Stimulated activated CD4-positive, alpha-beta T cell treated with anti-CD3 and anti-CD28 coated beads, Interleukin-4, amount 100 ng/mL, for 24 hours (primary cell): ENCODE measurements around the gene CLEC4E.
A peak's percentile ranks its signal among the peaks of the same experiment; 100 is the strongest.
"Not testable (repeated sequence)": the region's sequence is repeated elsewhere in the genome, so short reads cannot be mapped to it uniquely, and the experiment has no call there.

Source experiments
- DNase-seq: peaks from one replicate; pipeline ENCODE4 v3.0.0-alpha.2; 2020

CLEC4E gene, protein sequence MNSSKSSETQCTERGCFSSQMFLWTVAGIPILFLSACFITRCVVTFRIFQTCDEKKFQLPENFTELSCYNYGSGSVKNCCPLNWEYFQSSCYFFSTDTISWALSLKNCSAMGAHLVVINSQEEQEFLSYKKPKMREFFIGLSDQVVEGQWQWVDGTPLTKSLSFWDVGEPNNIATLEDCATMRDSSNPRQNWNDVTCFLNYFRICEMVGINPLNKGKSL

DNA sequence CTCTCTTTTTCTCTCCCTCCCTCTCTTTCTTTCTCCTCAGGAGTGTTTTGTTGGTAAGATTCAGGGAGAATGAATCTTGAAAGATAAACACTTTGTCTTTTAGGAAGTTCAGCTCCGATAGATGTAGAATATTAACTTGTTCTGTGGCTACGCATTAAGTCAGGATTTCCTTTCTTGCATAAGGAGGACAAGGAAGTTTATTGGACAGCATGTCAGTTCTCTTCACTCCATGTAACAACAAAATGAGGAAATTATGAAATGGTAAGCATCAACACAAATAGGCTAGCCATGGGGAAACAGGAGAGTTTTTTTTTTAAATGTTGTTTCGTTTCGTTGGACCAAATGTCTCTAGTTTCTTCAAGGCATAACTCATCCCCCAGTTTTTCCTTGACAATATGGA lies at the start of gene CLEC4E:
CLEC4E (minus strand) TSS at position 75 of the 400 bp plus-strand sequence. CDS start 108 bp downstream, outside the sequence.
- not testable (repeated sequence) for DNase-seq

DNA sequence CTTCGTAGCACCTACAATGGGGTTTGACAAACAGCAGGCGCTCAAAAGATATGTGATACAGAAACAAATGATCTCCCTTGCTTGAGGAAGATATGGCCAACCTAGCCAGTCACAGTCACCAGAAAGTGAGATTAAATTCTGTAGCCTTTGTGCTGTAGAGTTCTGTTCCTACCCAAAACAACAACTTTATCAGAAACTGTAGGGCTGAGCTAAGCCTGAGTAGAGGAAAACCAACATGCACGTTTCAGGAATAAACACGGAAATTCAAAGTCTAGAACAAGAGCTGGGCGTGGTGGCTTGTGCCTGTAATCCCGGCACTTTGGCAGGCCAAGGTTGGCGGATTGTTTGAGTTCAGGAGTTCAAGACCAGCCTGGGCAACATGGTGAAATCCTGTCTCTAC lies 49.0 kb upstream of the CLEC4E start:
- no peak for DNase-seq

DNA sequence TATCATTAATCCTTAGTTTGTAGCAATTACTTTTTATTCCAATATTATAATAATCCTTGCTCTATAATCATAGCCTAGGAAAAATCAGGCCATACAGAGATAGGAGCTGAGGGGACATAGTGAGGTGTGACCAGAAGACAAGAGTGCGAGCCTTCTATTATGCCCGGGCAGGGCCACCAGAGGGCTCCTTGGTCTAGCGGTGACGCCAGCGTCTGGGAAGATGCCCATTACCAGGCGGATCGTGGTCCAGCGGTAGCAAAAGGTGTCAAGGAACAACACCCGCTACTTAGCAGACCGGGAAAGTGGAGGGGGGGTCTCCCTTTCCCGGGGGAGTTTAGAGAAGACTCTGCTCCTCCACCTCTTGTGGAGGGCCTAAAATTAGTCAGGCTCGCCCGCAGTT lies 43.8 kb upstream of the CLEC4E start:
- not testable (repeated sequence) for DNase-seq

DNA sequence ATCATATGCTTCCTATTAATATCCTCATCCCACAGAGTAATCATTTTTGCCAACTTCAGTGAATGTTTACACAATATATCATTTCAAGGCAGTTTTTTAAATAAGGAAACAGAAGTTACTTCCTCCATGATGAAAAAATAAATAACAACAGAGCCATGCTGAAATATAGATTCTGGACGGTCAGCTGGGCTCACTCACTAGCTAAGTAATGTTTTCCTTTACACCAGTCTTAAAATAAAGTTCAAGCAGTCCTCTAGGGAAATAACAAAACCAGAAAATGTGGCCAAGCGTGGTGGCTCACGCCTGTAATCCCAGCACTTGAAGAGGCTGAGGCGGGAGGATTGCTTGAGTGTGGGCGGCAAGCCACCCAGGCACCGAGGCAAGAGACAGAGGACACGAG lies 43.3 kb upstream of the CLEC4E start:
- no peak for DNase-seq

DNA sequence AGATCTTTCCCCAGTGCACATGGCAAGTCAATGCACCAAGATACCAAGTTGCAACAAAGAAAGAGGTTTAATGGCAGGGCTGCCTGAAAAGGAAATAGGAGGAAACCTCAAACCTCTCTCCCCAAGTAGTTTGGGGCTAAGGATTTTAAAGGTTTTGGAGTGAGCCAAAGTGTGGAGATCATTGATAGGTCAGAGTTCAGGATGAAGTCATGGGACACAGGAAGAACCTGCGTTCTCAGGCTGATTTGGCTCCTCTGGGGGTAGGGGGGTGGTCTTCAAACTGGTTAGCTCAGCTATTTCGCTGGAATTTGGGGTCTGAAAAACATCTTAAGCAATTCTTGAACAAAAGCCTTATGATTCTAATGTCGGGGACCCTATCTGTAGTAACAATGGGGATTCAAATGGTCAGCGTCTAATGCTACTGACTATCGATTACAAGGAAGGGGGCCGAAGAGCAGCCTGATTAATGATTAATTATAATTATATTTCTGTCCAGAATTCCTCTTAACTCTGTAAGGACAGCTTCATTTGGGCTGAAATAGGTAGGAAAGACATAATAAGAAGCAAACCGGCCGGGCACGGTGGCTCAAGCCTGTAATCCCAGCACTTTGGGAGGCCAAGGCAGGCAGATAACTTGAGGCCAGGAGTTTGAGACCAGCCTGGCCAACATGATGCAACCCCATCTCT lies 40.5 kb upstream of the CLEC4E start:
- DNase-seq, result no peak

DNA sequence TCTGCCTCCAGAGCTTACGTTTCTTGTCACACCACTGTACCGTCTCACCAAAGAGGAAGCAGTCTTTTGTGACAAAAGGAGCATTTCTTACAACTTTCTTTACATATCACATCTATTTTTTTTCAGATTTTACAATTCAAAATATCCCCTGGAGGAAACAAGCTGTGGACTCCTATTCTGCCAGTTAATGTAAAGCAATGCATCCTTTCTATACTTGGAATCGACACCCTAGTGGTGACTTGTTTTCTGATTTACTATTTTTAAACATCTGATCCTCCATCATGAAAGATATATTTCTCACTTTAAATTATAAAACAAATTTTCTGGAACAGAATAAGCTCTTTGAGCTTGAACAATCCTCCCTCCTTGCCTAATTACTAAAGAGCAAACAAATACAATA lies 37.2 kb upstream of the CLEC4E start:
- DNase-seq, result no peak

DNA sequence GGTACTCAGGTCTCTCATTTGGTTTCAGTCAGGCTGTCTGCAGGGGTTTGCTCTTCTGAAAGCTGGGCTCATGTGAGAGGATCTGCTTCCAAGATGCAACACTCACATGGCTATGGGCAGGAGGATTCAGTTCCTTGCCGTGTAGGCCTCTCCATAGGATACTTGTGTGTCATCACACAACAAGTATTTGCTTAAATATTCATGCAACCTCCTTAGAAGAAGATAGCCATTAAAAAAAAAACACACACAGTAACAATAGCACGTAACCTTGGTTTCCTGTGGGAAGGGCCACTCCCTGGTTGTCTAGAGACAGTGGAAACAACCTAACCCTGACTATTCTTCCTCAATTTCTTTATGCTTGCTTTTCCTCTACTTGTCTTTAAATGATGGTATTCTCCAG lies 31.8 kb upstream of the CLEC4E start:
- DNase-seq, result no peak

DNA sequence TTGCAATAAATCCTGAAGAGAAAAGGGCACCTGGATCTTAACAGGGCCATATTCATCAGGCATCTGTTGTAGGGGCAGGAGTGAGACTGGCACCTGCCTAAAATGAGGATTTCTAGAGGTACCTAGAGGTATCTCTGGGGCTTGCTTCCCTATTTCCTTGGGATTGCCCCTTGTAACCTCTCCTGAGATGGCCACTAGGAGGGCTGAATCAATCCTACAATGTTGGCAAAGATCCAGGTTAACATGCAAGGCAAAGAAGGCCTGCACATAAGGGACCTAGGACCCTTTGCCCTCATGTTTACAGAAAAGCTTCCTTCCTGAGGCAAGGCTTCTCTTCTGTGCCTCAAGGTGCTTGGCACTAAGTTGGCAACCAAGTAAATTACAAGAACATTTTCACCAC lies 25.8 kb upstream of the CLEC4E start:
- DNase-seq, result no peak

DNA sequence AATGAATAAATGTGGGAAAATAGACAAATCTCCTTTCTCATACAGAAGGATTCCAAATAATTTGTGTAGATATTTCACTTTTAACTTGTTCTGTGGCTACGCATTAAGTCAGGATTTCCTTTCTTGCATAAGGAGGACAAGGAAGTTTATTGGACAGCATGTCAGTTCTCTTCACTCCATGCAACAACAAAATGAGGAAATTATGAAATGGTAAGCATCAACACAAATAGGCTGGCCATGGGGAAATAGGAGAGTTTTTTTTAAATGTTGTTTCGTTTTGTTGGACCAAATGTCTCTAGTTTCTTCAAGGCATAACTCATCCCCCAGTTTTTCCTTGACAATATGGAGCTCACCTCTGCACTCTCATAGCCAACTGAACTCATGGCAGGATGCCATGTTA lies 25.3 kb upstream of the CLEC4E start:
- not testable (repeated sequence) for DNase-seq

DNA sequence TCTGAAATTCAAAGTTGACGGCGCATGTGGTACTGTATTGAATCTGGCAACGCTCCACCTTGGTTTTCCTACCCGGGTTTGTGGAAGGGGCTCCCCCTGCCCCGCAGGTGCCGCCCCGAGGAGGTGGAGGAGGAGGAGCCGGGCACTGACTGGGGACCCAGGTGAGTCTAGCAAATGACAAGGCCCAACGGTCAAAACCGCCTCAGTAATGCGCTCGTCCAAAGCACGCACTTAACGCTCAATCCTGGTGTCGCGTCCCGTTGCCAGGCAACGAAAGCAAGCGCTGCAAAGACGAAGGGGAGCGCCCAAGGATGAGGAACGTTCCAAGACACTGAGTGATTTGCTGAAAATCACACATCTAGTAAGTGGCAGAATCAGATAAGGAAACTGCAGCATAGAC lies 24.0 kb upstream of the CLEC4E start:
- DNase-seq, result no peak

DNA sequence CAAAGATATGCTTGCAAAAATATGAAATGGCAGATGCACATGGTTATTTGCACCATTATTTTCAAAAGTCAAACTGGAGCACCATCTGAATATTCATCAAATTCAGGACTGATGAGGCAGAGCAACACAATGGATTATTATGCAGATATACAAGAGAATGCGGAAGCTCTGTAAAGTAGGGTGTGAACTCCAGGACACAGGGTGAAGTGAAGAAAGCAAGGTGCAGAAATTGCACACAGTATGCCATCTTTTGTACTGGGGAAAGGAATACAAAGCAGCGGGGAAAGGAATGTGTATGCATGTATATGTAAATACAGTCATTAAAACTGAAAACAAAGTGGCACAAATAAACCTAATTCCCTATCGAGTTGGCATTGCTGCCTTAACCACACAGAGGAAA lies 22.7 kb upstream of the CLEC4E start:
- no peak for DNase-seq

DNA sequence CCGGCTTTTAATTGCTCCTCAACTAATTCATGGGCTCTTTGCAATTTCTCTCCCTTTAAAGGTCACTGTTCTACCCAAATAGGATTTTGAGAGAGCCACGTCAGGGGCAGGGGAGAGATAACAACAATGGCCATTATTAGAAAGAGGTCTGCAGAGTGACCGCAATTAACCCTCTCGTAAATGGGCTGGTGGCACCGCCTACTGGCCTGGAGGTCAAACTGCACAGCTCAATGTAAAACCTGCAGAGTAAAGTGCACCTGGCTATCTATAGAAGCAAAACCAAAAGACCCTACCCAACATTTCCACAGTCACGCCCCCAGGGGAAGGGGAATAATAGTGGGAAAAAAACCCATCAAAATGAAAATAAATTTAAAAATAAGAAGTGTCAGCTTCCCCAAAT lies 21.6 kb upstream of the CLEC4E start:
- DNase-seq, result no peak

DNA sequence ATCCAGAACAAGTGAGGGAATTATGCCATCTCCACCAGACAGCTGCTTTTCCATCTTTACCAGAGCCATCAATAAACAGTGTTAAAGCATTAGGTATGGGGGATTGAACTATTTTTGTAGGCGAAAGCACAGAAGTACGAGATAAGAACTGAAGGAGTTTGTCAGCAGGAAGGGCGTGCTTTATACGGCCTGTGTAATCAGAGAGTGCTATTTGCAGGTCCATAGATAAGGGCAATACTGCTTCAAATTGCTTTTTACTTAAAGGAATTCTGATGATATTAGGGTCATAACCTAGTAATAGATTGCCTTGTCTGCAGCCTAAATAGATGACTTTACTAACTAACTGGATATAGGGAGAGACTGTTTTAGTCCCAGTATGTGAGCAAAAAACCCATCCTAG lies 20.3 kb upstream of the CLEC4E start:
- no peak for DNase-seq

DNA sequence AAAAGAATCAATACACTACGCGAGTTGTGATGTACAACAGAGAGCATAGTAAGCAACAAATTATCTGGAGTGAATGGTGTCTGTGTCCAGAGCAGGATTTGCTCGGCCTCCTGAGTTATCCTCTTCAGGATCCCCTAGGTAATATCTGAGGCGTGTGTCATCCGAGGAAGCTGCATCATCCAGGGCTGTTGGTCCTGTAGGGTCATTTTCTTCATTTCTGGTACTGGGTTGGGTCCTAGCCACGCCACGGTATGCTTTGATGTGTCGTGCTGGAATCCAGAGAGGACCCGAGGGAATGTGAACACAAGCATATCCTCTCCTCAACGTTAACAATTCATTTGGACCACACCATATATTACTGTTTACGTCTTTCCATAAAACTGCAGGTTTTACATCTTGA lies 19.0 kb upstream of the CLEC4E start:
- DNase-seq, result no peak

DNA sequence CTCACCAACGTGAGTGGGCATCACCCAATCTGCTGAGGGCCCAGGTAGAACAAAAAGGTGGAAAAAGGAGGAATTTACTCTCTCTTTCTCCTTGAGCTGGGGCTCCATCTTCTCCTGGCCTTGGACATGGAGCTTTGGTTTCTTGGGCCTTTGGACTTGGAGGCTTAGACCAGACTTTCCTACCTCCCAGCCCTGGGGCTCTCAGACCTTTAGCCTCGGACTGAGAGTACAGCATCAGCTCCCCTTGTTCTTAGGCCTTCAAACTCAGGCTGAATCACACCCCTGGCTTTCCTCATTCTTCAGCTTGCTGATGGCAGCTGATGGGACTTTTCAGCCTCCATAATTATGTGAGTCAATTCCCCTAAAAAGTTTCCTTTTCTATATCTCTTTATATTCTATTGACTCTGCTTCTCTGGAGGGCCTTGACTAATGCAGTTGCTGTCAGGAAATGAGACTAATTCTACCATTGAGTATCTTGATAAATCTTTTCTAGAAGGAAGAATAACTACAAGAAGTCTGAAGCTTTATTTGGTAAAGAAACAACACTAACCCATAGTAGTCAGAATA lies 15.9 kb upstream of the CLEC4E start:
- DNase-seq, result no peak

DNA sequence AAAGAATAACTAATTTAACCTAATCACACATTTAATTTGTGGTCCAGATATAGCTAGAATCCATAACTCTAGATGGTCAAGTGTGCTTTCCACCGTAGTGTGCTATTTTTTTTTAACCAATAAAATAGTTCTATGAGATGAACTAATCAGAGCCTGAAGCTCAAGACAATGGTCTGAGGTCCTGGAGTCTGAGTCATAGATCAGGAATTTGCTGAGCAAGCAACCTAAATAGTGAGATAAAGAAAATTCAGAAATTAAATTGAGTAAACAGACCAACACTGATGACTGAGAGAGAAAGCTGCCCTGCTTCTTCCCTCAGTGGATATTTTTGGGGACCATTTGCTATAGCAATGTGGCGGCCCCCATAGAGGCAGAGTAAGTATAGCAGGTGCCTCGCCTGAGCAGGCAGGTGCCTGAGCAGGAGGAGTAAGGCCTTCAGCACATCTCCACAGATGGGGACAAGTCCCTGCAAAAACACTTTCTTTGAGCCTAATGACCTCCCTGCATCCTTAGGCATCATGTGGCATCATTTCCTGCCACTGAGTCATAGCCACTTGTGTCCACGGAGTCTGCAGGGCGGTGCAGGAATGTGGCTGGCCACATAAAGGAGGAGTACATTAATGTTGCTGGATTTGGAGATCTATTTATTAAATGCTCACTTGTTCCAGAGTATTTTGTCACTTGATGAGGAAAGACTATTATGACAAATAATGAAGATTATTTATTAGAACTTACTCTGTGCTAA lies 13.9 kb upstream of the CLEC4E start:
- no peak for DNase-seq

DNA sequence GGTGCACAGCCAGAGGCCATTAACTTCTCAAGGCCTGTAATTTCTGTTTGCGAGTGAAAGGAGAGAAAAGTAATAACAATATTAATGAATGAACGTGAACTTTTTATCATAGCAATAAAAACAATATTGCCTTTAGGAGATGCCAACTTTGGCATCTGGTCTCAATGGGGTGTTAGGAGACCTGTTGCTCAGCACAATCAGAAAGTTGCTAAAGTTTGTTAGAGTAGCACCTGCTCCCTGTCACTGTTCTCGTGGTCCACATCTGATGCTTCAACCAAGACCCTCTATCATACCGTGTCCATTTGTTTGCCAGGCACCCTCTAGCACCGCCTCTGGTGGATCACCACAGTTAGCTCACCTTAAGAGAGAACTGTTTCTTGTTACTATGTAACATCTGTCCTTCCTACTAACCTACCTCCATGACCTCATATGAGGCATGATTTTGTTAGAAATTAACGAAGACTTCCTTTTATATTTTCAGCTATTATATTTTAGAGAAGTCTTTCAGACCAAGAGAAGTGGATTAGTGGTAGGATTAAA lies 12.5 kb upstream of the CLEC4E start:
- DNase-seq, result no peak

DNA sequence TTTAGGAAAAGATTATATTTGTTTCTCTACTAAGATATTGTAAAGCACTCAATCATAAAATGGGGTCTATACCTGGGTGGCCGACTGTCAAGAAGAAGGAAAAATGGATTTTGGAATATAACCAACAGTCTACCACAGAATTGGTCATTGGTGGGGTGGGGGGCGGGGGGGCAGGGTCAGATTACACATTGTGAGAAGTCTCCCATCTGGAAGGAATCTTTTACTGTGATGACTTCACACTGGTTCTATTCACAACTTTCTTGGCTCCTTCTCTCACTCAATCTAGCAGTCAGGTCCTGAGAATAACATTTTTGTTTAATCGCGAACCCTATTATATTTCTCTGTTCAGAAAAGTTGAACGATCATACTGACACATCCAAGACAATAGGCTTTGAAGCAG lies 8.7 kb upstream of the CLEC4E start:
- DNase-seq, result no peak

DNA sequence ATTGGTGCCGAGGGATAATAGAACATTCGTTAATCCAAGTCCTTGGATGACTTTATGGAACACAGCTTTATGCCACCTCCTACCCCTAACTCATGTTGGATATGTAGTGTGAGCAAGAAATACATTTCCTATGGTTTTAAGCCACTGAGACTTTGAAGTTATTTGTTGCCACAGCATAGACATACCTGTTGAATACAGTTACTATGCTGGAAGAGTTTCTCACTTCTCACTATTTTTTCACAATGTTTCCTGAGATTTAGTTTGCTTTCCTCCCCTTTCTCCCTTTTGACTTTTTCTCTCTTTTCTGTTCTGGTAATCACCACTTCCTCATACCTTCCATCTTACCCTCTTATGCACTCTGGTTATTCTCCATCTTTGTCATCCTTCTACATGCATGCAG lies 7.5 kb upstream of the CLEC4E start:
- no peak for DNase-seq

DNA sequence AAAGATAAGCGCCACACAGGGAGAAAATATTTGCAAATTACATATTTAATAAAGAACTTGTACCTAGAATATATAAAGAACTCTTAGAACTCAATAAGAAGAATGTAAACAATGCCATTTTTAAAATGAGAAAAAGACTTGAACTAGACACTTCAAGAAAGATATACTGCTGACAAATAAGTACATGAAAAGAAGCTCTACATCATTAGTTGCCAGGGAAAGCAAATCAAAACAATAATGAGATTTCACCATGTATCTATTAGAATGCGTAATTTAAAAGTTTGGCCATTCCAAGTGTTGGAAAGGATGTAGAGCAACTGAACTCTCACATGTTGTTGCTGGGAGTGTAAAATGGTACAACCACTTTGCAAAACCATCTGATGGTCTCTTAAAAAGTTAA lies 6.9 kb upstream of the CLEC4E start:
- DNase-seq, result no peak

DNA sequence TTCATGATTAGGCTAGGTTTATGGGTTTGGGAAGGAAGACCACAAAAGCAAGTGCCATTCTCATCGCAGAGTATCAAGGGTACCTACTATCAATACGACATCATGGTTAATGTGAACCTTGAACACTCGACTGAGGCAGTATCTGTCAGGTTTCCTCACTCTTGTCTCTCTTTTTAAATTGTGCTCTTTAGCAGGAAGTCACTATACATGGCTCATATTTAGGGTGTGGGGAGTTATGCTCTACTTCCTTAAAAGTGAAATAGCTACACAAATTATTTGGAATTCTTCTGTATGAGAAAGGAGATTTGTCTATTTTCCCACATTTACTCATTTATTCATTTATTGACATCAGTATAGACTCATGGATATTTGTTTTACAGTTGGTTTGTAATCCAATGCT lies 5.9 kb upstream of the CLEC4E start:
- no peak for DNase-seq

DNA sequence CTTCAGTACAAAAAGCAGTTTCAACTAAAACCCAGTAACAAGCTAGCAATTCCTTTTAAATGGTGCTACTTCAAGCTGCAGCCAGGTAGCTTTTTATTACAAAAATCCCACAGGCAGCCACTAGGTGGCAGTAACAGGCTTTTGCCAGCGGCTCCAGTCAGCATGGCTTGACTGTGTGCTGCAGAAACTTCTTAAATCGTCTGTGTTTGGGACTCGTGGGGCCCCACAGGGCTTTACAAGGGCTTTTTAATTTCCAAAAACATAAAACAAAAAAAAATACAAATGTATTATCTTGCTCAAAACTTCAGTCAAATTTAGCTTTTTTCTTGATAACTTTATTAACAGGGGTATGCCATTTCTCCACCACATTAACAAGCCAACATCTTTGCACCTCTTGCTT lies 3.6 kb upstream of the CLEC4E start:
- peak; percentile 78 for DNase-seq

DNA sequence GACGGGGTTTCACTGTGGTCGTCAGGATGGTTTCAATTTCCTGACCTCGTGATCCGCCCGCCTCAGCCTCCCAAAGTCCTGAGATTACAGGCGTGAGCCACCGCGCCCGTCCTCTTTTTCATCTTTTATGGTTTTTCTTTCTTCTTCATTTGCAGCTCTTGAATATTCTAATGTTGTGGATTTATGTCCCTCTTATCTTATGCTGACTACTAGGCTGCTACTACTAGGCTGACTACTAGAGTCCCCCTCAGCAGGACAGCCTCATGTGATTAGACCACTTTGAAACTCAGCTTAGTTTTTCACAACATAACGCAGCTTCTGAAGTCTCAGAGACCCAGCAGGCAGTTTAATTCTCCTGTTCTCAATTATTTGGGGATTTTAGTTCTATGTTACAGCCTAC lies 857 bp upstream of the CLEC4E start:
- no peak for DNase-seq

DNA sequence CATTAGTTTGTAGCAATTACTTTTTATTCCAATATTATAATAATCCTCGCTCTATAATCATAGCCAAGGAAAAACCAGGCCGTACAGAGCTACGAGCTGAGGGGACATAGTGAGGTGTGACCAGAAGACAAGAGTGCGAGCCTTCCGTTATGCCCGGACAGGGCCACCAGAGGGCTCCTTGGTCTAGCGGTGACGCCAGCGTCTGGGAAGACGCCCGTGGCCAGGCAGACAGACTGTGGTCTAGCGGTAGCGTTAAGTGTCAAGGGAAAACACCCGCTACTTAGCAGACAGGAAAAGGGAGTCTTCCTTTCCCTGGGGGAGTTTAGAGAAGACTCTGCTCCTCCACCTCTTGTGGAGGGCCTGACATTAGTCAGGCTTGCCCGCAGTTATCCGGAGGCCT lies 2.9 kb downstream of the CLEC4E start:
- DNase-seq, result not testable (repeated sequence)
